Sigmoid colon (tissue), 3 donors: ENCODE data around the gene PLCB2.

Experiments used
- POLR2A ChIP-seq, 2 donors: fragments of 450-650 bp; IDR thresholded peaks; one replicate each; pipeline ENCODE4 v1.6.1; 2016; ENCODE audit warnings: antibody characterized with exemption in 2 of 2, mild to moderate bottlenecking in 2 of 2, moderate library complexity in 2 of 2
- TF ChIP-seq, protein P1 (sequence below), 4 experiments: fragments of 450-650 bp in 3 of 4; fragments of 200-600 bp in 1 of 4; IDR thresholded peaks; one replicate each; pipeline ENCODE4 v1.5.1; 2016 to 2019; ENCODE audit warnings: antibody characterized with exemption in 4 of 4, mild to moderate bottlenecking in 3 of 4, moderate library complexity in 2 of 4

DNA sequence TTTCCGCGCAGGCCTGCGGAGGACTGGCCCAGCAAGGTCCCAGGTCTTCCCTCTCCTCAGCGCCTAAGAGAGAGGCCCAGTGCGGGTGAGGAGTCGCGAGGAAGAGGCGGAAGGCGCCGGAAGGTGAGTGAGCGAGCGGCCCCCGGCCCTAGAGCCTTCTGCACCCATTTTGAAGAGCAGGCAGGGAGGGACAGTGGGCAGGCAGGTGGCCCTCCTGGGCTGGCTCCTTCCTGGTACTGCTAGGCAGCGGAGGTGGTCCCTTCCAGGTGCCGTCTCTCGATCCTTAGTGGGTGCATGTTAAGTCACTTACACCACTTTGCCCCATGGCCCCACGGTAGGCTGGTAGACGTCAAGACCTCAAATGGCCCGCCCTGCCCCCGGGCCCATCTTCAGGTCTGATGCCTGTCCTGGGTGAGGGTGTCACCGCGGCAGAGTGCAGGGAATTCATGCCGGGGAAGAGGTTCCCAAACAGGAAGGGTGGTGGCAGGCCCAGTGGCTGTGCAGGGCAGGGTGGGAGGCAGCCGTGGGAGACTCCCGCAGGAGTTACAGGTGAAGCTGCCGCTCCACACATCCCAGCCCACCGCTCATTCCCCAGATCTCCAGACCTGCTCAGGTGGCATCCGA is 54.5 kb downstream of the PLCB2 start:
- TF ChIP-seq, protein P1, sequence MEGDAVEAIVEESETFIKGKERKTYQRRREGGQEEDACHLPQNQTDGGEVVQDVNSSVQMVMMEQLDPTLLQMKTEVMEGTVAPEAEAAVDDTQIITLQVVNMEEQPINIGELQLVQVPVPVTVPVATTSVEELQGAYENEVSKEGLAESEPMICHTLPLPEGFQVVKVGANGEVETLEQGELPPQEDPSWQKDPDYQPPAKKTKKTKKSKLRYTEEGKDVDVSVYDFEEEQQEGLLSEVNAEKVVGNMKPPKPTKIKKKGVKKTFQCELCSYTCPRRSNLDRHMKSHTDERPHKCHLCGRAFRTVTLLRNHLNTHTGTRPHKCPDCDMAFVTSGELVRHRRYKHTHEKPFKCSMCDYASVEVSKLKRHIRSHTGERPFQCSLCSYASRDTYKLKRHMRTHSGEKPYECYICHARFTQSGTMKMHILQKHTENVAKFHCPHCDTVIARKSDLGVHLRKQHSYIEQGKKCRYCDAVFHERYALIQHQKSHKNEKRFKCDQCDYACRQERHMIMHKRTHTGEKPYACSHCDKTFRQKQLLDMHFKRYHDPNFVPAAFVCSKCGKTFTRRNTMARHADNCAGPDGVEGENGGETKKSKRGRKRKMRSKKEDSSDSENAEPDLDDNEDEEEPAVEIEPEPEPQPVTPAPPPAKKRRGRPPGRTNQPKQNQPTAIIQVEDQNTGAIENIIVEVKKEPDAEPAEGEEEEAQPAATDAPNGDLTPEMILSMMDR (IDR thresholded peaks at IDR 0.05), result no peak
- TF ChIP-seq POLR2A (IDR thresholded peaks at IDR 0.05), result no peak
